ENCODE data around the gene AJM1. TPM values are rescaled to one million over a fixed set of nuclear protein-coding genes. Genes with fewer than 3 reads are reported as not detected.

Gene AJM1
- total and polyA plus RNA-seq, 2 donors (not counting 1 experiment from before 2014, with no cell fraction given): 1.7 to 2.9 TPM

GRCh38 chr9:136890661-136891060, 48.4 kb downstream of the AJM1 start:
- Histone ChIP-seq H3K9me3 (ENCODE audit: control extremely low read depth in 1 of 3, control insufficient read depth in 2 of 3, insufficient read depth in 1 of 3, low read length in 2 of 3) (no peaks in the 10 kb centered on the region), H3K4me3 (ENCODE audit: control extremely low read depth in 1 of 5, extremely low read depth in 1 of 5, insufficient read depth in 1 of 5, low read depth in 2 of 5, low read length in 4 of 5) (no peak overlapping the region), H2AFZ (ENCODE audit: insufficient read depth, low read depth, low read length, poor library complexity, severe bottlenecking) (no peak overlapping the region), H3K4me2 (replicated peaks; ENCODE audit: low read depth, low read length, poor library complexity, severe bottlenecking) (no peak overlapping the region), H3K79me2 (ENCODE audit: control insufficient read depth, insufficient read depth, low read length) (peaks cover 95% of the 10 kb centered on the region), H3K27me3 (replicated peaks in 1 of 4; ENCODE audit: control extremely low read depth in 1 of 4, control insufficient read depth in 3 of 4, insufficient read depth in 4 of 4, low read length in 3 of 4) (no peaks in the 10 kb centered on the region), H4K20me1 (ENCODE audit: control insufficient read depth, insufficient read depth, low read length, poor library complexity, severe bottlenecking) (peaks cover 76% of the 10 kb centered on the region), H3K4me1 (ENCODE audit: control insufficient read depth in 2 of 2, insufficient read depth in 2 of 2, low read length in 2 of 2) (peaks cover 6 to 16% of the 10 kb centered on the region in 2 donors), H3K36me3 (replicated peaks in 1 of 2; ENCODE audit: control extremely low read depth in 1 of 2, control insufficient read depth in 1 of 2, extremely low read depth in 1 of 2, insufficient read depth in 2 of 2, low read length in 1 of 2) (peaks cover 0 to 19% of the 10 kb centered on the region in 2 experiments), H3K27ac (ENCODE audit: low read length in 2 of 2) (no peak overlapping the region), H3K9ac (ENCODE audit: low read length) (no peak overlapping the region)
- H3K27ac Mint-ChIP-seq: no peak overlapping the region
- no peak for ATAC-seq (ENCODE audit: low read depth)
- no peaks in the 10 kb centered on the region for H3K9me3 Mint-ChIP-seq (ENCODE audit: insufficient read depth)
- POLR2A ChIA-PET: interaction anchor here (0.5 to 1.0 kb wide), 2 partner anchors 12 to 48 kb away, joined by 3 to 7 read pairs; partner anchors contain the start of gene AJM1
- peaks cover 36% of the 10 kb centered on the region for H3K4me1 Mint-ChIP-seq
- no peaks in the 10 kb centered on the region for H3K27me3 Mint-ChIP-seq
- 99% methylated on average over 10 of the region's 13 CpGs for WGBS (ENCODE audit: insufficient coverage)
- no peak overlapping the region for H3K4me3 Mint-ChIP-seq
- TF ChIP-seq EZH2 (IDR thresholded peaks at IDR 0.05; ENCODE audit: borderline replicate concordance, insufficient read depth, low read depth, low read length, poor library complexity, severe bottlenecking) (no peak), CTCF (IDR thresholded peaks at IDR 0.05) (no peak)
- CTCF ChIA-PET: interaction anchor here (1.2 to 1.5 kb wide), 2 partner anchors 48 to 141 kb away, joined by 4 read pairs; partner anchors contain the start of genes AJM1 and FUT7
- DNase-seq: no peak
- intact Hi-C loops (cut with micrococcal nuclease): no loop called here

Small RNAs within 50 kb of the gene (small RNA-seq; reads per million reads assigned to genes)
- gene AL355987.2 (ENCODE audit: insufficient read length, low read depth, low replicate concordance): not detected
- not detected for gene MIR4292 (ENCODE audit: insufficient read length, low read depth, low replicate concordance)
- gene MIR4479 (ENCODE audit: insufficient read length, low read depth, low replicate concordance): not detected

Other genes starting within 250 kb of the AJM1 start
- 0.34 TPM in 1 of 2 replicates, not detected in the other for gene EGFL7, start 179.6 kb upstream of the AJM1 start, total RNA-seq
- gene EGFL7, start 179.6 kb upstream of the AJM1 start, polyA plus RNA-seq: 0.13 TPM in 1 of 2 replicates, not detected in the other
- gene AGPAT2, start 155.0 kb upstream of the AJM1 start, total RNA-seq: 25.1 and 32.7 TPM in 2 replicates
- 28.4 and 30.8 TPM in 2 replicates for gene AGPAT2, start 155.0 kb upstream of the AJM1 start, polyA plus RNA-seq
- gene DIPK1B, start 129.9 kb upstream of the AJM1 start, total RNA-seq: 9.2 and 9.6 TPM in 2 replicates
- 9.6 and 49.8 TPM in 2 replicates for gene DIPK1B, start 129.9 kb upstream of the AJM1 start, polyA plus RNA-seq
- gene LCN10, start 99.5 kb upstream of the AJM1 start, total RNA-seq: 70.7 and 76.3 TPM in 2 replicates
- 85.1 and 93.0 TPM in 2 replicates for gene LCN10, start 99.5 kb upstream of the AJM1 start, polyA plus RNA-seq
- gene LCN6, start 94.0 kb upstream of the AJM1 start, total RNA-seq: not detected in 2 replicates
- 0.18 and 0.52 TPM in 2 replicates for gene LCN6, start 94.0 kb upstream of the AJM1 start, polyA plus RNA-seq
- 59.7 and 60.9 TPM in 2 replicates for gene LCN8, start 84.2 kb upstream of the AJM1 start, total RNA-seq
- gene LCN8, start 84.2 kb upstream of the AJM1 start, polyA plus RNA-seq: 2.8 and 4.1 TPM in 2 replicates
- not detected in 2 replicates for gene LCN15, start 78.0 kb upstream of the AJM1 start, total RNA-seq
- not detected in 2 replicates for gene LCN15, start 78.0 kb upstream of the AJM1 start, polyA plus RNA-seq
- 35.7 and 39.1 TPM in 2 replicates for gene TMEM141, start 51.1 kb upstream of the AJM1 start, total RNA-seq
- 32.4 and 60.8 TPM in 2 replicates for gene TMEM141, start 51.1 kb upstream of the AJM1 start, polyA plus RNA-seq
- gene CCDC183, start 46.1 kb upstream of the AJM1 start, total RNA-seq: 1.0 and 1.8 TPM in 2 replicates
- gene CCDC183, start 46.1 kb upstream of the AJM1 start, polyA plus RNA-seq: 4.0 and 4.9 TPM in 2 replicates
- 70.5 and 72.3 TPM in 2 replicates for gene RABL6, start 34.5 kb upstream of the AJM1 start, total RNA-seq
- gene RABL6, start 34.5 kb upstream of the AJM1 start, polyA plus RNA-seq: 32.2 and 33.6 TPM in 2 replicates
- gene PHPT1, start 6.9 kb downstream of the AJM1 start, total RNA-seq: 33.1 and 36.5 TPM in 2 replicates
- gene PHPT1, start 6.9 kb downstream of the AJM1 start, polyA plus RNA-seq: 21.9 and 37.2 TPM in 2 replicates
- gene MAMDC4, start 9.9 kb downstream of the AJM1 start, total RNA-seq: 5.4 and 7.6 TPM in 2 replicates
- 5.3 and 6.8 TPM in 2 replicates for gene MAMDC4, start 9.9 kb downstream of the AJM1 start, polyA plus RNA-seq
- gene EDF1, start 23.8 kb downstream of the AJM1 start, total RNA-seq: 259 and 261 TPM in 2 replicates
- 317 and 360 TPM in 2 replicates for gene EDF1, start 23.8 kb downstream of the AJM1 start, polyA plus RNA-seq
- 54.5 and 55.4 TPM in 2 replicates for gene TRAF2, start 44.0 kb downstream of the AJM1 start, total RNA-seq
- 25.5 and 35.5 TPM in 2 replicates for gene TRAF2, start 44.0 kb downstream of the AJM1 start, polyA plus RNA-seq
- 99.6 and 102 TPM in 2 replicates for gene FBXW5, start 102.3 kb downstream of the AJM1 start, total RNA-seq
- 156 and 195 TPM in 2 replicates for gene FBXW5, start 102.3 kb downstream of the AJM1 start, polyA plus RNA-seq
- 1.7 and 2.8 TPM in 2 replicates for gene C8G, start 102.8 kb downstream of the AJM1 start, total RNA-seq
- gene C8G, start 102.8 kb downstream of the AJM1 start, polyA plus RNA-seq: 0.65 and 2.8 TPM in 2 replicates
- gene LCN12, start 109.8 kb downstream of the AJM1 start, total RNA-seq: 1.9 and 2.6 TPM in 2 replicates
- 1.5 and 2.4 TPM in 2 replicates for gene LCN12, start 109.8 kb downstream of the AJM1 start, polyA plus RNA-seq
- not detected in 2 replicates for gene PTGDS, start 135.0 kb downstream of the AJM1 start, total RNA-seq
- gene PTGDS, start 135.0 kb downstream of the AJM1 start, polyA plus RNA-seq: 0.13 and 0.25 TPM in 2 replicates
- gene LCNL1, start 140.5 kb downstream of the AJM1 start, total RNA-seq: not detected in 2 replicates
- 0.06 TPM in 1 of 2 replicates, not detected in the other for gene LCNL1, start 140.5 kb downstream of the AJM1 start, polyA plus RNA-seq
- 73.0 and 74.8 TPM in 2 replicates for gene PAXX, start 149.9 kb downstream of the AJM1 start, total RNA-seq
- 126 and 167 TPM in 2 replicates for gene PAXX, start 149.9 kb downstream of the AJM1 start, polyA plus RNA-seq
- gene CLIC3, start 154.1 kb downstream of the AJM1 start, total RNA-seq: 1.1 TPM in 2 replicates
- gene CLIC3, start 154.1 kb downstream of the AJM1 start, polyA plus RNA-seq: 1.9 and 2.1 TPM in 2 replicates
- gene ABCA2, start 185.8 kb downstream of the AJM1 start, total RNA-seq: 29.1 and 30.7 TPM in 2 replicates
- gene ABCA2, start 185.8 kb downstream of the AJM1 start, polyA plus RNA-seq: 61.1 and 63.1 TPM in 2 replicates
- 7.0 and 8.2 TPM in 2 replicates for gene FUT7, start 189.6 kb downstream of the AJM1 start, total RNA-seq
- 2.6 and 7.3 TPM in 2 replicates for gene FUT7, start 189.6 kb downstream of the AJM1 start, polyA plus RNA-seq
- gene NPDC1, start 203.7 kb downstream of the AJM1 start, total RNA-seq: 0.17 and 0.39 TPM in 2 replicates
- 0.19 and 3.0 TPM in 2 replicates for gene NPDC1, start 203.7 kb downstream of the AJM1 start, polyA plus RNA-seq
- gene ENTPD2, start 211.6 kb downstream of the AJM1 start, total RNA-seq: not detected in 2 replicates
- gene ENTPD2, start 211.6 kb downstream of the AJM1 start, polyA plus RNA-seq: not detected in 2 replicates
- gene SAPCD2, start 228.1 kb downstream of the AJM1 start, total RNA-seq: 0.39 and 0.73 TPM in 2 replicates
- gene SAPCD2, start 228.1 kb downstream of the AJM1 start, polyA plus RNA-seq: 0.45 and 0.69 TPM in 2 replicates
- 47.6 and 55.8 TPM in 2 replicates for gene UAP1L1, start 235.0 kb downstream of the AJM1 start, total RNA-seq
- 29.1 and 38.1 TPM in 2 replicates for gene UAP1L1, start 235.0 kb downstream of the AJM1 start, polyA plus RNA-seq
- gene MAN1B1, start 244.5 kb downstream of the AJM1 start, total RNA-seq: 68.4 and 80.9 TPM in 2 replicates
- gene MAN1B1, start 244.5 kb downstream of the AJM1 start, polyA plus RNA-seq: 47.0 and 53.1 TPM in 2 replicates